ENCODE measurements around the gene CBARP. TPM values are rescaled to one million over a fixed set of nuclear protein-coding genes. Genes with fewer than 3 reads are reported as not detected.

The CBARP gene
- total RNA-seq, 1 donor from 2014 or later: 9.2 TPM

GRCh38 chr19:1266129-1266915 is 28.5 kb upstream of the CBARP start:
- Mint-ChIP-seq H3K27ac (peak overlapping the region; percentile 78), H3K27me3 (ENCODE audit: low read depth) (peaks cover 4% of the 10 kb centered on the region), H3K9me3 (no peaks in the 10 kb centered on the region), H3K4me1 (peaks cover 64% of the 10 kb centered on the region), H3K4me3 (peak overlapping the region; percentile 55), H3K36me3 (peaks cover 2% of the 10 kb centered on the region)
- peak; percentile 66 to 80 for DNase-seq (ENCODE audit: low spot score in 2 of 2, unreplicated experiment in 2 of 2)
- TF ChIP-seq CTCF (IDR thresholded peaks at IDR 0.05; ENCODE audit: unreplicated experiment): no peak

GRCh38 chr19:1265615-1266128 is 27.9 kb upstream of the CBARP start:
- Mint-ChIP-seq H3K27ac (peak overlapping the region; percentile 97), H3K27me3 (ENCODE audit: low read depth) (peaks cover 4% of the 10 kb centered on the region), H3K4me1 (peaks cover 59% of the 10 kb centered on the region), H3K4me3 (peak overlapping the region; percentile 55), H3K9me3 (no peaks in the 10 kb centered on the region), H3K36me3 (peaks cover 2% of the 10 kb centered on the region)
- no peak for TF ChIP-seq CTCF (IDR thresholded peaks at IDR 0.05; ENCODE audit: unreplicated experiment)
- no peak for DNase-seq (ENCODE audit: low spot score in 2 of 2, unreplicated experiment in 2 of 2)

- Mint-ChIP-seq H3K27ac (peak overlapping the region; percentile 97), H3K27me3 (ENCODE audit: low read depth) (peaks cover 4% of the 10 kb centered on the region), H3K4me3 (peak overlapping the region; percentile 54), H3K9me3 (no peaks in the 10 kb centered on the region), H3K36me3 (no peaks in the 10 kb centered on the region), H3K4me1 (peaks cover 53% of the 10 kb centered on the region)
- DNase-seq (ENCODE audit: low spot score in 2 of 2, unreplicated experiment in 2 of 2): no peak
- no peak for TF ChIP-seq CTCF (IDR thresholded peaks at IDR 0.05; ENCODE audit: unreplicated experiment)
Observed at GRCh38 chr19:1264801-1265614, 27.2 kb upstream of the CBARP start.

- H3K27ac Mint-ChIP-seq: peak overlapping the region; percentile 88
- H3K9me3 Mint-ChIP-seq: no peaks in the 10 kb centered on the region
- H3K4me3 Mint-ChIP-seq: peak overlapping the region; percentile 46
- H3K4me1 Mint-ChIP-seq: peaks cover 48% of the 10 kb centered on the region
- TF ChIP-seq CTCF (IDR thresholded peaks at IDR 0.05; ENCODE audit: unreplicated experiment): no peak
- peaks cover 4% of the 10 kb centered on the region for H3K27me3 Mint-ChIP-seq (ENCODE audit: low read depth)
- no peak for DNase-seq (ENCODE audit: low spot score in 2 of 2, unreplicated experiment in 2 of 2)
- peaks cover 2% of the 10 kb centered on the region for H3K36me3 Mint-ChIP-seq
Observed at GRCh38 chr19:1263188-1263587, 25.4 kb upstream of the CBARP start.

GRCh38 chr19:1262623-1263123 is 24.9 kb upstream of the CBARP start:
- TF ChIP-seq CTCF (IDR thresholded peaks at IDR 0.05; ENCODE audit: unreplicated experiment): no peak
- peaks cover 3% of the 10 kb centered on the region for H3K36me3 Mint-ChIP-seq
- peak overlapping the region; percentile 46 for H3K4me3 Mint-ChIP-seq
- peaks cover 4% of the 10 kb centered on the region for H3K27me3 Mint-ChIP-seq (ENCODE audit: low read depth)
- DNase-seq (ENCODE audit: low spot score in 2 of 2, unreplicated experiment in 2 of 2): no peak
- H3K9me3 Mint-ChIP-seq: no peaks in the 10 kb centered on the region
- peaks cover 46% of the 10 kb centered on the region for H3K4me1 Mint-ChIP-seq
- H3K27ac Mint-ChIP-seq: peak overlapping the region; percentile 88
